Skeletal muscle satellite cell (primary cell): ENCODE results near the gene PIK3C2G.
A peak's percentile ranks its signal among the peaks of the same experiment; 100 is the strongest.

Experiments
- H3K27me3 ChIP-seq: 2 replicates; pipeline ENCODE4 v1.7.0; 2013; ENCODE audit warnings: low read length; ENCODE audit not compliant: control insufficient read depth, insufficient read depth
- H3K36me3 ChIP-seq: 2 replicates; pipeline ENCODE4 v1.7.0; 2013; ENCODE audit warnings: mild to moderate bottlenecking, control low read depth, low read length; ENCODE audit not compliant: insufficient read depth
- H3K4me1 ChIP-seq: 2 replicates; pipeline ENCODE4 v1.7.0; 2013; ENCODE audit warnings: low read length; ENCODE audit not compliant: control insufficient read depth, insufficient read depth
- H3K4me2 ChIP-seq: 2 replicates; pipeline ENCODE4 v1.7.0; 2013; ENCODE audit warnings: mild to moderate bottlenecking, low read length
- H3K4me3 ChIP-seq: 2 replicates; pipeline ENCODE4 v1.7.0; 2013; ENCODE audit warnings: low read length
- H3K9ac ChIP-seq: 2 replicates; pipeline ENCODE4 v1.7.0; 2013; ENCODE audit warnings: mild to moderate bottlenecking, low read depth, low read length, moderate library complexity
- H3K9me3 ChIP-seq: replicated peaks from 2 replicates; pipeline ENCODE4 v1.7.0; 2013; ENCODE audit warnings: mild to moderate bottlenecking, control low read depth, low read length

PIK3C2G gene

GRCh38 chr12:18257251-18257650 lies 4.1 kb upstream of the PIK3C2G start:
- Histone ChIP-seq H3K9ac (no peak overlapping the region), H3K4me3 (no peak overlapping the region), H3K27me3 (no peaks in the 10 kb centered on the region), H3K4me2 (no peak overlapping the region), H3K36me3 (no peaks in the 10 kb centered on the region), H3K9me3 (no peaks in the 10 kb centered on the region), H3K4me1 (peaks cover under 1% of the 10 kb centered on the region)

- Histone ChIP-seq H3K36me3 (no peaks in the 10 kb centered on the region), H3K9me3 (no peaks in the 10 kb centered on the region), H3K4me3 (no peak overlapping the region), H3K9ac (no peak overlapping the region), H3K4me1 (peaks cover 7% of the 10 kb centered on the region), H3K27me3 (no peaks in the 10 kb centered on the region), H3K4me2 (no peak overlapping the region)
Measured at GRCh38 chr12:18258929-18259328, 2.4 kb upstream of the PIK3C2G start.

- no peaks in the 10 kb centered on the region for H3K36me3 ChIP-seq
- H3K4me3 ChIP-seq: no peak overlapping the region
- H3K27me3 ChIP-seq: no peaks in the 10 kb centered on the region
- H3K9me3 ChIP-seq: no peaks in the 10 kb centered on the region
- H3K9ac ChIP-seq: no peak overlapping the region
- H3K4me2 ChIP-seq: no peak overlapping the region
- peaks cover 7% of the 10 kb centered on the region for H3K4me1 ChIP-seq
Measured at GRCh38 chr12:18259906-18260682, 1.2 kb upstream of the PIK3C2G start.

GRCh38 chr12:18261906-18262305 lies 588 bp downstream of the PIK3C2G start:
- H3K4me1 ChIP-seq: peaks cover 7% of the 10 kb centered on the region
- H3K4me3 ChIP-seq: no peak overlapping the region
- no peaks in the 10 kb centered on the region for H3K27me3 ChIP-seq
- H3K9me3 ChIP-seq: no peaks in the 10 kb centered on the region
- H3K36me3 ChIP-seq: no peaks in the 10 kb centered on the region
- no peak overlapping the region for H3K4me2 ChIP-seq
- H3K9ac ChIP-seq: no peak overlapping the region

GRCh38 chr12:18262514-18262913 lies 1.2 kb downstream of the PIK3C2G start:
- H3K27me3 ChIP-seq: no peaks in the 10 kb centered on the region
- H3K4me3 ChIP-seq: no peak overlapping the region
- H3K9me3 ChIP-seq: no peaks in the 10 kb centered on the region
- H3K36me3 ChIP-seq: no peaks in the 10 kb centered on the region
- H3K4me1 ChIP-seq: peaks cover 7% of the 10 kb centered on the region
- no peak overlapping the region for H3K9ac ChIP-seq
- peak overlapping the region; percentile 22 for H3K4me2 ChIP-seq

GRCh38 chr12:18264581-18265075 lies 3.3 kb downstream of the PIK3C2G start:
- Histone ChIP-seq H3K4me1 (peaks cover 7% of the 10 kb centered on the region), H3K9ac (no peak overlapping the region), H3K27me3 (no peaks in the 10 kb centered on the region)

GRCh38 chr12:18267427-18268099 lies 6.2 kb downstream of the PIK3C2G start:
- no peak overlapping the region for H3K4me2 ChIP-seq
- no peak overlapping the region for H3K9ac ChIP-seq
- no peak overlapping the region for H3K4me3 ChIP-seq
- H3K4me1 ChIP-seq: peaks cover 3% of the 10 kb centered on the region
- no peaks in the 10 kb centered on the region for H3K27me3 ChIP-seq
- H3K36me3 ChIP-seq: no peaks in the 10 kb centered on the region
- no peaks in the 10 kb centered on the region for H3K9me3 ChIP-seq

More at GRCh38 chr12:18264581-18265075, 3.3 kb downstream of the PIK3C2G start:
- H3K9me3 ChIP-seq: no peaks in the 10 kb centered on the region
- H3K4me2 ChIP-seq: no peak overlapping the region
- H3K36me3 ChIP-seq: no peaks in the 10 kb centered on the region
- no peak overlapping the region for H3K4me3 ChIP-seq

GRCh38 chr12:18270958-18271460 lies 9.7 kb downstream of the PIK3C2G start:
- H3K9ac ChIP-seq: no peak overlapping the region
- H3K4me1 ChIP-seq: peaks cover 6% of the 10 kb centered on the region
- no peak overlapping the region for H3K4me2 ChIP-seq
- H3K36me3 ChIP-seq: no peaks in the 10 kb centered on the region
- no peaks in the 10 kb centered on the region for H3K27me3 ChIP-seq
- no peaks in the 10 kb centered on the region for H3K9me3 ChIP-seq
- H3K4me3 ChIP-seq: no peak overlapping the region

- Histone ChIP-seq H3K4me3 (no peak overlapping the region), H3K4me1 (peaks cover 8% of the 10 kb centered on the region), H3K27me3 (no peaks in the 10 kb centered on the region), H3K36me3 (no peaks in the 10 kb centered on the region), H3K9ac (no peak overlapping the region), H3K9me3 (no peaks in the 10 kb centered on the region), H3K4me2 (no peak overlapping the region)
Measured at GRCh38 chr12:18275981-18276380, 14.7 kb downstream of the PIK3C2G start.

- no peak overlapping the region for H3K4me2 ChIP-seq
- H3K36me3 ChIP-seq: no peaks in the 10 kb centered on the region
- peaks cover 10% of the 10 kb centered on the region for H3K4me1 ChIP-seq
- no peaks in the 10 kb centered on the region for H3K27me3 ChIP-seq
- no peak overlapping the region for H3K9ac ChIP-seq
- no peaks in the 10 kb centered on the region for H3K9me3 ChIP-seq
- H3K4me3 ChIP-seq: no peak overlapping the region
Measured at GRCh38 chr12:18277196-18277595, 15.9 kb downstream of the PIK3C2G start.

GRCh38 chr12:18280728-18281127 lies 19.4 kb downstream of the PIK3C2G start:
- Histone ChIP-seq H3K4me2 (no peak overlapping the region), H3K36me3 (no peaks in the 10 kb centered on the region), H3K4me1 (peaks cover 13% of the 10 kb centered on the region), H3K9me3 (no peaks in the 10 kb centered on the region), H3K4me3 (no peak overlapping the region), H3K9ac (no peak overlapping the region), H3K27me3 (no peaks in the 10 kb centered on the region)
